Neural cell (in vitro differentiated cells): ENCODE data around the gene FRMD4A. TPM values are rescaled to one million over a fixed set of nuclear protein-coding genes. Genes with fewer than 3 reads are reported as not detected.

ENCODE experiments used
- H2AFZ ChIP-seq: fragments of 200-600, 300-800 bp; sonication (generic), shearing (Covaris generic); 2 replicates; pipeline ENCODE4 v1.6.0; 2014; ENCODE audit warnings: low read depth, mild to moderate bottlenecking, antibody characterized with exemption, low read length, moderate library complexity
- H3F3A ChIP-seq: fragments of 200-600 bp; shearing (Covaris generic); 2 replicates; pipeline ENCODE4 v1.6.1; 2016; ENCODE audit warnings: mild to moderate bottlenecking, moderate library complexity, mixed read lengths, antibody characterized with exemption, low read length; ENCODE audit not compliant: insufficient read depth, poor library complexity, severe bottlenecking
- H3K27ac ChIP-seq: fragments of 200-600, 300-800 bp; sonication (generic), shearing (Covaris generic); 2 replicates; pipeline ENCODE4 v1.5.1; 2014; ENCODE audit warnings: mild to moderate bottlenecking, low read length, moderate library complexity
- H3K27me3 ChIP-seq: fragments of 300-800, 200-600 bp; sonication (generic), shearing (Covaris generic); 2 replicates; pipeline ENCODE4 v1.6.0; 2014; ENCODE audit warnings: mild to moderate bottlenecking, low read depth, low read length, moderate library complexity; ENCODE audit not compliant: insufficient read depth
- H3K36me3 ChIP-seq: fragments of 300-800, 200-600 bp; sonication (generic), shearing (Covaris generic); 2 replicates; pipeline ENCODE4 v1.5.1; 2014; ENCODE audit warnings: mild to moderate bottlenecking, antibody characterized with exemption, low read length, moderate library complexity; ENCODE audit not compliant: insufficient read depth
- H3K4me2 ChIP-seq: fragments of 300-800, 200-600 bp; sonication (generic), shearing (Covaris generic); 2 replicates; pipeline ENCODE4 v1.6.0; 2014; ENCODE audit warnings: mild to moderate bottlenecking, low read length
- H3K4me3 ChIP-seq: fragments of 300-800, 200-600 bp; sonication (generic), shearing (Covaris generic); 2 replicates; pipeline ENCODE4 v1.5.1; 2014; ENCODE audit warnings: mild to moderate bottlenecking, low read length, moderate library complexity
- H3K79me2 ChIP-seq: fragments of 200-600 bp; shearing (Covaris generic); replicated peaks from 2 replicates; pipeline ENCODE4 v1.6.0; 2014; ENCODE audit warnings: mild to moderate bottlenecking, low read length, moderate library complexity; ENCODE audit not compliant: insufficient read depth
- H3K9ac ChIP-seq: fragments of 300-800, 200-600 bp; sonication (generic), shearing (Covaris generic); 2 replicates; pipeline ENCODE4 v1.6.1; 2016; ENCODE audit warnings: mild to moderate bottlenecking, low read length, mixed read lengths
- H3K9me2 ChIP-seq: fragments of 200-600 bp; shearing (Covaris generic); 2 replicates; pipeline ENCODE4 v1.6.1; 2016; ENCODE audit warnings: mild to moderate bottlenecking, low read length, mixed read lengths; ENCODE audit not compliant: insufficient read depth
- H3K9me3 ChIP-seq: fragments of 200-600, 300-800 bp; sonication (generic), shearing (Covaris generic); 2 replicates; pipeline ENCODE4 v1.6.1; 2016; ENCODE audit warnings: mild to moderate bottlenecking, mixed run types, low read length, moderate library complexity, mixed read lengths
- H4K20me1 ChIP-seq: fragments of 200-600 bp; shearing (Covaris generic); 2 replicates; pipeline ENCODE4 v1.6.1; 2016; ENCODE audit warnings: mild to moderate bottlenecking, mixed run types; ENCODE audit not compliant: insufficient read depth
- EP300 ChIP-seq: fragments of 450-650 bp; conservative IDR thresholded peaks from 2 replicates; pipeline ENCODE4 v1.6.1; 2014; ENCODE audit warnings: antibody characterized with exemption, mild to moderate bottlenecking, moderate library complexity; ENCODE audit not compliant: poor library complexity, severe bottlenecking
- EZH2 ChIP-seq: fragments of 200-600, 300-800 bp; shearing (Covaris generic), sonication (generic); IDR thresholded peaks from 2 replicates; pipeline ENCODE4 v1.6.1; 2014; ENCODE audit warnings: antibody characterized with exemption, low read length, borderline replicate concordance, mild to moderate bottlenecking; ENCODE audit not compliant: insufficient read depth, poor library complexity, severe bottlenecking
- MXI1 ChIP-seq: fragments of 450-650 bp; conservative IDR thresholded peaks from 2 replicates; pipeline ENCODE4 v1.6.1; 2014; ENCODE audit warnings: antibody characterized with exemption, mild to moderate bottlenecking; ENCODE audit not compliant: poor library complexity, severe bottlenecking
- POLR2AphosphoS5 ChIP-seq: IDR thresholded peaks from 2 replicates; pipeline ENCODE4 v1.6.1; 2012
- RAD21 ChIP-seq: fragments of 450-650 bp; conservative IDR thresholded peaks from 2 replicates; pipeline ENCODE4 v1.6.1; 2014; ENCODE audit warnings: antibody characterized with exemption, mild to moderate bottlenecking, moderate library complexity
- SMC3 ChIP-seq: fragments of 450-650 bp; conservative IDR thresholded peaks from 2 replicates; pipeline ENCODE4 v1.6.1; 2014; ENCODE audit warnings: antibody characterized with exemption, mild to moderate bottlenecking, moderate library complexity; ENCODE audit not compliant: poor library complexity
- TAF1 ChIP-seq: IDR thresholded peaks from 2 replicates; pipeline ENCODE4 v1.6.1; 2012; ENCODE audit warnings: low read depth
- polyA plus RNA-seq: library from polyadenylated mRNA; depleted of rRNA; stranded (reverse); fragments of >200 nt; gene quantifications from 2 replicates; pipeline ENCODE4 v1.2.3, GENCODE V29; 2014
- TF ChIP-seq, protein P1 (sequence below): IDR thresholded peaks from 2 replicates; pipeline ENCODE4 v1.6.1; 2012; ENCODE audit warnings: borderline replicate concordance
- TF ChIP-seq, protein P2 (sequence below): fragments of 450-650 bp; IDR thresholded peaks from 2 replicates; pipeline ENCODE4 v1.5.1; 2014; ENCODE audit warnings: antibody characterized with exemption, mild to moderate bottlenecking, moderate library complexity; ENCODE audit not compliant: poor library complexity, severe bottlenecking

Gene FRMD4A
- polyA plus RNA-seq, 1 donor from 2014 or later: 36.5 TPM

DNA sequence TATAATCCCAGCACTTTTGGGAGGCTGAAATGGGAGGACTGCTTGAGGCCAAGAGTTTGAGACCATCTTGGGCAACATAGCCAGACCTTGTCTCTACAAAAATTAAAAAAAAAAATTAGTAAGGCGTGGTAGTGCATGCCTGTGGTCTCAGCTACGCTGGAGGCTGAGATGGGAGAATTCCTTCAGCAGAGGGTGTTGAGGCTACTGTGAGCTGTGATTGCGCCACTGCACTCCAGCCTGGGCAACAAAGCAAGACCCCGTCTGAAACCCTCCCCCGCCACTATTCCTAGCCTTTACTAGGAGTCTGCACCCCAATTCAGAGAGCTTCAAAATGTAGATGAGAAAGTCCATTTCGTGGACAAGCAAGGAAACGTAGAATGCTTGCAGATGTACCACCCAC, 648.8 kb downstream of the FRMD4A start:
- H3F3A ChIP-seq: no peaks in the 10 kb centered on the region
- H3K9me3 ChIP-seq: no peaks in the 10 kb centered on the region
- H3K27me3 ChIP-seq: no peaks in the 10 kb centered on the region
- no peaks in the 10 kb centered on the region for H4K20me1 ChIP-seq
- no peaks in the 10 kb centered on the region for H3K9me2 ChIP-seq
- H3K4me3 ChIP-seq: no peak overlapping the region
- TF ChIP-seq POLR2AphosphoS5 (no peak), EP300 (no peak), MXI1 (no peak), TAF1 (no peak), RAD21 (no peak), EZH2 (no peak), SMC3 (no peak)
- TF ChIP-seq, protein P1, sequence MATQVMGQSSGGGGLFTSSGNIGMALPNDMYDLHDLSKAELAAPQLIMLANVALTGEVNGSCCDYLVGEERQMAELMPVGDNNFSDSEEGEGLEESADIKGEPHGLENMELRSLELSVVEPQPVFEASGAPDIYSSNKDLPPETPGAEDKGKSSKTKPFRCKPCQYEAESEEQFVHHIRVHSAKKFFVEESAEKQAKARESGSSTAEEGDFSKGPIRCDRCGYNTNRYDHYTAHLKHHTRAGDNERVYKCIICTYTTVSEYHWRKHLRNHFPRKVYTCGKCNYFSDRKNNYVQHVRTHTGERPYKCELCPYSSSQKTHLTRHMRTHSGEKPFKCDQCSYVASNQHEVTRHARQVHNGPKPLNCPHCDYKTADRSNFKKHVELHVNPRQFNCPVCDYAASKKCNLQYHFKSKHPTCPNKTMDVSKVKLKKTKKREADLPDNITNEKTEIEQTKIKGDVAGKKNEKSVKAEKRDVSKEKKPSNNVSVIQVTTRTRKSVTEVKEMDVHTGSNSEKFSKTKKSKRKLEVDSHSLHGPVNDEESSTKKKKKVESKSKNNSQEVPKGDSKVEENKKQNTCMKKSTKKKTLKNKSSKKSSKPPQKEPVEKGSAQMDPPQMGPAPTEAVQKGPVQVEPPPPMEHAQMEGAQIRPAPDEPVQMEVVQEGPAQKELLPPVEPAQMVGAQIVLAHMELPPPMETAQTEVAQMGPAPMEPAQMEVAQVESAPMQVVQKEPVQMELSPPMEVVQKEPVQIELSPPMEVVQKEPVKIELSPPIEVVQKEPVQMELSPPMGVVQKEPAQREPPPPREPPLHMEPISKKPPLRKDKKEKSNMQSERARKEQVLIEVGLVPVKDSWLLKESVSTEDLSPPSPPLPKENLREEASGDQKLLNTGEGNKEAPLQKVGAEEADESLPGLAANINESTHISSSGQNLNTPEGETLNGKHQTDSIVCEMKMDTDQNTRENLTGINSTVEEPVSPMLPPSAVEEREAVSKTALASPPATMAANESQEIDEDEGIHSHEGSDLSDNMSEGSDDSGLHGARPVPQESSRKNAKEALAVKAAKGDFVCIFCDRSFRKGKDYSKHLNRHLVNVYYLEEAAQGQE: no peak
- TF ChIP-seq, protein P2, sequence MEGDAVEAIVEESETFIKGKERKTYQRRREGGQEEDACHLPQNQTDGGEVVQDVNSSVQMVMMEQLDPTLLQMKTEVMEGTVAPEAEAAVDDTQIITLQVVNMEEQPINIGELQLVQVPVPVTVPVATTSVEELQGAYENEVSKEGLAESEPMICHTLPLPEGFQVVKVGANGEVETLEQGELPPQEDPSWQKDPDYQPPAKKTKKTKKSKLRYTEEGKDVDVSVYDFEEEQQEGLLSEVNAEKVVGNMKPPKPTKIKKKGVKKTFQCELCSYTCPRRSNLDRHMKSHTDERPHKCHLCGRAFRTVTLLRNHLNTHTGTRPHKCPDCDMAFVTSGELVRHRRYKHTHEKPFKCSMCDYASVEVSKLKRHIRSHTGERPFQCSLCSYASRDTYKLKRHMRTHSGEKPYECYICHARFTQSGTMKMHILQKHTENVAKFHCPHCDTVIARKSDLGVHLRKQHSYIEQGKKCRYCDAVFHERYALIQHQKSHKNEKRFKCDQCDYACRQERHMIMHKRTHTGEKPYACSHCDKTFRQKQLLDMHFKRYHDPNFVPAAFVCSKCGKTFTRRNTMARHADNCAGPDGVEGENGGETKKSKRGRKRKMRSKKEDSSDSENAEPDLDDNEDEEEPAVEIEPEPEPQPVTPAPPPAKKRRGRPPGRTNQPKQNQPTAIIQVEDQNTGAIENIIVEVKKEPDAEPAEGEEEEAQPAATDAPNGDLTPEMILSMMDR: no peak
- no peaks in the 10 kb centered on the region for H3K79me2 ChIP-seq
- no peak overlapping the region for H2AFZ ChIP-seq
- H3K36me3 ChIP-seq: no peaks in the 10 kb centered on the region
- H3K27ac ChIP-seq: no peak overlapping the region
- H3K9ac ChIP-seq: no peak overlapping the region
- no peak overlapping the region for H3K4me2 ChIP-seq

DNA sequence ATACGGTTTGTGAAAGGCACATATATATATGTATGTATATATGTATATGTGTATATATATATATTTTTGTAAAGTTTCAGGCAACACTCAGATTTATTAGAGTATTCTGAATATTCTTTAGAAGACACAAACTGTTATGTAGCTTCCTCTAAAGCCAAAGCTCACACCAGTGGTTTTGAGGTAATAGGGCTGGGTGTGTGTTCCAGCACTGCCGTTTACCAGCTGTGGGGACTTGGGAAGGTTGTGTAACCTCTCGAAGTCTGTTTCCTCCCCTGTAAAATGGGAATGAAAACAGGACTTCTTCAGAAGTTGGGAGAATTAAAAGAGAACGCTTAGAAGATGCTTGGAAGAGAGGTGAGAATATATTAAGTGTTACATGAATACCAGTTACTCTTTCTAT, 649.2 kb downstream of the FRMD4A start:
- Histone ChIP-seq H3K9ac (no peak overlapping the region), H3K4me3 (no peak overlapping the region), H2AFZ (no peak overlapping the region), H3K9me2 (no peaks in the 10 kb centered on the region), H3K36me3 (no peaks in the 10 kb centered on the region), H4K20me1 (no peaks in the 10 kb centered on the region), H3F3A (no peaks in the 10 kb centered on the region), H3K4me2 (no peak overlapping the region), H3K27ac (no peak overlapping the region), H3K27me3 (no peaks in the 10 kb centered on the region), H3K79me2 (no peaks in the 10 kb centered on the region), H3K9me3 (no peaks in the 10 kb centered on the region)
- TF ChIP-seq TAF1: no peak
- no peak for TF ChIP-seq EZH2
- TF ChIP-seq SMC3: no peak
- TF ChIP-seq EP300: no peak
- TF ChIP-seq POLR2AphosphoS5: no peak
- no peak for TF ChIP-seq MXI1
- no peak for TF ChIP-seq RAD21
- TF ChIP-seq, protein P2: no peak
- TF ChIP-seq, protein P1: no peak
